ENCODE data around the gene PITX1.
"Not testable (repeated sequence)": the region's sequence is repeated elsewhere in the genome, so short reads cannot be mapped to it uniquely, and the experiment has no call there.

Gene PITX1

DNA sequence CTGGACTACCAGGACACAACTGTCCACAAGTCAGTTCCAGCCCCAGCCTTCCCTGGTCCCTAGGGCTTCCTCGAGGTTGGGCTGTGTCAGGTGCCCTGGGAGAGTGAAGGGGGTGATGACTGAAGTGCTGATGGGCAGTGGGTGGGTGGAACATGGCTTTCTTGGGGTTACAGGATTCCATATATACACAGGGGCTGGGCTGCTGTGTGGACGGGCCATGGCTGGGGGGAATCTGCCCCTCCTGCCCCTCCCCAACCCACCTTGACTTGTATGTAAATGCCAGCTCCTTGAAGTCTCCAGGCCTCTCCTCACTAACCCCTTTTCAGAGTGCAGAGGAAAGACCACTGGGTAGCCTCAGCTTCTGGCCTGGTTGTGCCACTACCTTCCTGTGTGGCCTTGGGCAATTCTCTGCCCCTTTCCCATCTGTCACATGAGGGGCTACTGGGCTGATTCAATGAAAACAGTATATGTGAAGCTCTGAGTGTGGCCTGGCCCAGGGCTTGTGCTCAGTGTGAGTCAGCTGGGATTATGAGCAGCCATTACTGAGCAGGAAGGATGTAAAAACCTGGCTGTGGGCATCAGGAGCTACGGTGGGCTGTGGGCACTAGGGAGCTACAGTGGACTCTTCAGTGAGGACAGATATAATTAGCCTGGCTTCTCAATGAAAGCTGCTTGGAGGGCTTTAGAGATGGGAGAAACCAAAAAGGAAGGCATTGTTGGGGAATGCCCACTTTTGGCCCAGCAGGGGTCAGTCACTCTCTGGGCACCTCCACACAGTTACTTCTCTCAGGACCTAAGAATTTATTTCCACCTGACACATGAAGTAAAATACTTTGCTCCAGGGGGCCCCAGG is 23.3 kb downstream of the PITX1 start:
- DNase-seq (ENCODE audit: low read depth) = no peak

DNA sequence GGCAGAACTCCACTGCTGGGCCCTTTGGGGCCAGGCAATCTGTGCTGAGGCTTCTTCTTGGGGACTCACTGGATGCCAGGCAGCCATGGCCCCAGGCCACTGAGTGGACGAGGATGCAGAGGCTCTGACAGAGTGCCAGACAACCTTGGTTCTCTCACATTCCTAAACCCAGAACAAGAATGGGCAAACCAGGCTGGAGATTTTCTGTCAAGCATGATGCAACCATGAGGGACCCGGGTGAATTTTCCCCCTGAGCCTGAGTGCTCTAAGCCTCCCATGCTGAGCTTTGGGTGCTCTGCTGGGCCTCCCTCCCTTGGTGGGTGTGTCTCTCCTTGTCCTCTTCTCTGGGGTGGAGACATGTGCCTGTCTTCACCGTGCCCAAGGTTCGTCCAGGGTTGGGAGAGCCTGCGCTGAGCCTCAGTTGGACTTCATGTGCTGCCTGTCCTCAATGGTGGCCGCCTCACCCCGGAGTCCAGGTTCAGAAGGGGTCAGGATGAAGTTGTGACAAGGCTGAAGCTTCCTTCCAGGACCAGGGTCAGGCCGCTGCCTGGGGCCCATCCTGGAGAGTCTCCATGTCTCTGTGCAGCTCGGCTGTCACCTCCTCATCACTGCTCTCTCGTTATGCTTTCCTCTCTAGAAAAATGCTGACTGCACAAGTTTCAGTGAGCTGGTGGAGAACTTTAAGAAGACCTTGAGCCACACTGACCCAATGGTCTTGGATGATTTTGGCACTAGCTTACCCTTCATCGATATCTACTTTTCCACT is 24.1 kb downstream of the PITX1 start:
- DNase-seq (ENCODE audit: low read depth) = no peak

DNA sequence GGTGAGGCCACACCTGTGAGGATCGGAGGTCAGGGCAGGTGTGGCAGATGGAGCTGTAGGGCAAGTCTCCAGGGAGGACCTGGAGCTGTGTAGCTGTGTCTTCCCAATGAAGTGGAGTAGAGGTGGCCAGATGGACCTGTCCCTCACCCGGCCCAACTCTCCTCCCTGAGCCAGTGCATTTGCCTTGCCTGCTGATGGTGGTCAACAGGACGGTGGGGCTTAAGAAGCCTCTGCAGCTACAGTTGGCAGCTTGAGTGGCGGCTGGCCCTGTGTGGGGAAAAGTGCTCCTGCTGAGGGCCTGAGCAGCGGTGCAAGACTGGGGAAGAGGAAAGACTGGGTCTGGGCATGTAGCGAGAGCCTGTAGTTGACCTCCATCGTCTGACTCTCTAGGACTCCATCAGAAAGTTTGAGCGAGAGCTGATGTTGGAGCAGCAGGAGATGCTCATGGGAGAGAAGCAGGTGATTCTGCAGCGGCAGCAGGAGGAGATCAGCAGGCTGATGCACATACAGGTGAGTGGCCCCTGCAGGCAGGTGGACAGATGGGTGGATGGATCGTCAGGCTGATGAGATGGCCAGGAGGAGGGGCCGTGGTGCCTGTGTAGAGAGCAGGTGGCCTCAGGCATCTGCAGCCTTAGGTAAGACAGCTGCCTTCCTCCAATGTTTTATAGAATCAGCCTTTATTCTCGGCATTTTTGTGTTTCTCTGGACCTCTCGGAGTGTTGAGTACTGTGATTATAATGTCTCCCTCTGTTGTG is 24.9 kb downstream of the PITX1 start:
- no peak for DNase-seq (ENCODE audit: low read depth)

DNA sequence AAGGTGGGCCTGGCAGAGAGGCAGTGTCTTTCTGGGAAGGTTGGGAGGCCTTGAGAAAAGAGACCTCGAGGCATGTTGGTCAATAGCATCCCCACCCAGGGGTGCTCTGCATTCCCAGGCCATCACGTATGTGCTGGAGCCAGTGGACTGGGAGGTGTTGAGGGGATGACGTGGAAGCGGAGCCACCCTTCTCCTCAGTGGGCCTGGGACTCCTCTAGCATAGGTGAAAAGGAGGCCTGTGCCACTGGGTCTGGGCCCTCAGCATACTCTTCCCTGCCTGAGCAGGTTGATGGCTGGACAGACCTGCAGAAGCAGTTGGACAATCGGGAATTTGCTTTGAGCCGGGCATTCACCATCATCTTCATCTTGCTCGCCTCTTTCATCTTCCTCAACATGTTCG is 25.5 kb downstream of the PITX1 start:
- DNase-seq (ENCODE audit: low read depth) = no peak

DNA sequence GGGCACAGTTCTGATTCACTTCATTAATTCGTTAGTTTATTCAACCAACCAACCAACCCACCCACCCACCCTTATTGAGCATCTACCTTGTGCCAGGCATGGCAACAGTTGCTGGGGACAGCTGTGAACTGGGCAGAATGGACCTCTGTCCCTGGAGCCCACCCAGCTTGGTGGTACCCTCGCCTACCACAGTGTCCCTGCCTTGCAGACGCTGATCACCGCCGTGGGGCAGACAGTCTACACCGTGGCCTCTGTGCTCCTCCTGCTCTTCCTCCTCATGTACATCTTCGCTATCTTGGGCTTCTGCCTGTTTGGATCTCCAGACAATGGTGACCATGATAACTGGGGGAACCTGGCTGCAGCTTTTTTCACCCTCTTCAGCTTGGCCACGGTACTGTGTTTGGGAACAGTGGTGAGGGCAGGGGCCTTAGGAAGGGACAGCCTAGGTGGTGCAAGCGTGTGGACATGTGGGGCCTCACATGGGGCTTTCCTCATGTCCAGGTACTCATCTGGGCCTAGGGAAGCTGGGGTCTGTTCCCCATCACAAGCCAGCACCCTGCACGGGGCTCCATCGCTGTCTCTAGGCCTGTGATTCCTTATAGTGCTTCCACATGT is 26.2 kb downstream of the PITX1 start:
- DNase-seq (ENCODE audit: low read depth) = no peak

DNA sequence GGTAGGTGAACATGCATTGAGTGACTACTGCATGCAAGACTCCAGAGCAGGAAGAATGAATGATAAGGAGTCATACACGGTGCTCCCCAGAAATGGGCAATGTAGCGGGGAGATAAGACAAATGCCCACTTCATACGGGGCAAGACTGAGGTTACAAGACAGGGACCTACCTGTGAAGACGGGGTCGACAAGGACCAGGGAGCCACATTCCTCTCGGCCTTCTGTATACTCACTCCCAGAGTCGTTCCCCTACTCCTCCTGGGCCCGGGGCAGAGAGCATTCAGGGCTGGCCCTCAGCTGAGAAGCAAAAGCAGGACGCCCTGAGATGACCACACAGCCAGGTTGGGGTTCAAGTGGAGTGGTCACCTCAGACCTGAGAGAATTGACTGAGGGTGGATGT is 26.7 kb downstream of the PITX1 start:
- DNase-seq (ENCODE audit: low read depth) = no peak

DNA sequence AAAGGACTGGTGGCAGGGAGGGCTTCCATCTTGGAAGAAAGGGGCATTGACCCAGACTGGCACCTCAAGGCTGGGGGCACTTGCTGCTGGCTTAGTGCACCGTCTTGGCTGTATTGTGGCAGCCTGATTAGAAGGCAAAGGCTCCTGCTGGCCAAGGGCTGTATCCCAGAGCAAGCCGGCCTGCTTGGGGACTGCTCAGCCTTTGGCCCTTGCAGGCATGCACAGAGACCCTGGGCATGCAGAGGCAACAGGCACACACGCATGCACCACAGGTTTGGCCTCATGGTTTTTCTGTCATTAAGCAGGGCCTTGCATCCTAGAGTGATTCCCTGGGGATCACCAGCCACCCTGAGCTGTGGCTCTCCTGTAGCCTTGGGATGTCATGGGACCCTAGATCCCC is 29.0 kb downstream of the PITX1 start:
- no peak for DNase-seq (ENCODE audit: low read depth)

DNA sequence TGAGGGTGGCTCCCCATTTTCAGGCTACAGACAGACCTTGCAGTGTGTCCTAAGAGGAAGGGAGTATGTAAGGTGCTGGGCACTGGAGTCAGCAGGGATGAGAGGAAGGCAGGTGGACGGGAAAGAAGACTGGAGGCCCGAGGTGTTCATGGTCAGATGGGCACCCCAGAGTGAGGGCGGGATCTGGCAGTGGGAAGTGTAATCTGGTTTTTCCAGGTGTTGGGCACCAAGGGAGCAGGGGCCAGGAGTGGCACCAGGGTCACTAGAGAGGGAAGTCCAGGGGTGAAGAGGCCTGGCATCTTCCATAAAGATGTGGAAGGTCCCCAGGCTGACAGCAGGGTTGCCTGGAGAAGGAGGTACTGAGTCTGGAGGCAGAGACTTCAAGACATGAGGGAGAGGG is 29.7 kb downstream of the PITX1 start:
- no peak for DNase-seq (ENCODE audit: low read depth)

DNA sequence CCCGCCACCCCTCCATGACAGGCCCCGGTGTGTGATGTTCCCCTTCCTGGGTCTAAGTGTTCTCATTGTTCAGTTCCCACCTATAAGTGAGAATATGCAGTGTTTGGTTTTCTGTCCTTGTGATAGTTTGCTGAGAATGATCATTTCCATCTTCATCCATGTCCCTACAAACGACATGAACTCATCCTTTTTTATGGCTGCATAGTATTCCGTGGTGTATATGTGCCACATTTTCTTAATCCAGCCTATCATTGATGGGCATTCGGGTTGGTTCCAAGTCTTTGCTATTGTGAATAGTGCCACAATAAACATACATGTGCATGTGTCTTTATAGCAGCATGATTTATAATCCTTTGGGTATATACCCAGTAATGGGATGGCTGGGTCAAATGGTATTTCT is 36.0 kb downstream of the PITX1 start:
- DNase-seq (ENCODE audit: low read depth) = not testable (repeated sequence)

DNA sequence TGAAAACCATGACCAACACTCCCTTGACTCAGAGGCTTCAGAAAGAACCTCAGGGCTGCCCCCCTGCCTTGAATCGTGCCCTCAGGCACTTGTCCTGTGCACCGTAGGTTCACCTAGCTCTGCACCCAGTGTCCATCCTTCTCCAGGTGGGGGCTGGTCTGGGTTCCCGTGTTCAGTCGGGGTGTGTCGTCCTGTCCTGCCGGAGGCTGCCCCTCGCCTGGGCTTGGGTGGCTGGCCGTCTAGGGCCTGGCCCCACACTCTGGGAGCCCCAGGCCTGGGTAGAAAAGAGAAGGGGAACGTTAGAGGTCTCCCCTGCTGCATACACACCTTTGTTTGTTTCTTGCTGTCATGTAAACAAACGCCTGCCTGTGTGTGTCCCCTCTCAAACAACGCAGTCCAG is 37.0 kb downstream of the PITX1 start:
- no peak for DNase-seq (ENCODE audit: low read depth)

DNA sequence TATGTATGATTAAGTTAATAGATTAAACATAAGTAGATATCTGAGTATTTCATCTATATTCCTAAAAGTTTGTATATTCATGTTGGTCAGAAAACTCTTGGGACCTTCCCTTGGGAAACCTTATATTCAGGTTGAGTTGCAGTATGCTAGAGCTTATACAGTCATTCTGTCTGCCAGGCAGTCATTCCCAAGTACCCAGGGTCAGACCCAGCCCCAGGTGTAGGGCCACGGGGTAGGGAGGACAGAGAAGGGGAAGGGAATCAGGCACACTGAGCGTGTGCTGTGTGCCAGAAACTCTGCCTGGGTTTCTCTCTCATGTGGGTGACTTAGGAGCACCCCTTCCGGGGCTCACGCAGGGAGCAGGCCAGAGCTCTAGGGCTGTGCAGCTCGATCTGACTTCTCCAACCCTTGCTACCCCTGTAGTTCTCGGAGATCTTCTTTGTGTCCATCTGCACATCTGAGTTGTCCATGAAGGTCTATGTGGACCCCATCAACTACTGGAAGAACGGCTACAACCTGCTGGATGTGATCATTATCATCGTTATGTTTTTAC is 38.1 kb downstream of the PITX1 start:
- no peak for DNase-seq (ENCODE audit: low read depth)

DNA sequence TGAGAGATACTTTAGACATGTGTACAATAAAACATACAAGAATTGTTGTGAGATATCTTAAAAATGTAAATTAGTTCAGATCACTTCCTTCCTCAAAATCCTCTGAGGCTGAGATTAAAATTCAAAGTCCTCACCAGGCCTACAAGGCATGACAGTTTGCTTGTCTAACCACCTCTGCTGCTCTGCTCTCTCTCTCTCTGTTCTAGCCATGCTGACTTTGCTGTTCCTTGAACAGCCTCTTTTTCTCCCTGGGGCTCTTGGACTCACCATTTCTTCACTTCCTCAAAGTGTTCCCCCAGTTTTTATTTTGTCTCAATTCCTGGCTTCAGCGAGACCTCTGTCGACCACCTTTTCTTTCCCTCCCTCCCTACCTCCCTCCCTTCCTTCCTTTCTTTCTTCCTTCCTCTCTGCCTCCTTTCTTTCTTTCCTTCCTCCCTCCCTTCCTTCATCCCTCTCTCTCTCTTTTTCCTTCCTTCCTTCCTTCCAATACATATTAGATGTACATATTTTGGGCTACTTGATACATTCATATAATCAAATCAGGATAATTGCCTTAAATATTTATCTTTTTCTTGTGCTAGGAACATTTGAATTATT is 39.4 kb downstream of the PITX1 start:
- no peak for DNase-seq (ENCODE audit: low read depth)

DNA sequence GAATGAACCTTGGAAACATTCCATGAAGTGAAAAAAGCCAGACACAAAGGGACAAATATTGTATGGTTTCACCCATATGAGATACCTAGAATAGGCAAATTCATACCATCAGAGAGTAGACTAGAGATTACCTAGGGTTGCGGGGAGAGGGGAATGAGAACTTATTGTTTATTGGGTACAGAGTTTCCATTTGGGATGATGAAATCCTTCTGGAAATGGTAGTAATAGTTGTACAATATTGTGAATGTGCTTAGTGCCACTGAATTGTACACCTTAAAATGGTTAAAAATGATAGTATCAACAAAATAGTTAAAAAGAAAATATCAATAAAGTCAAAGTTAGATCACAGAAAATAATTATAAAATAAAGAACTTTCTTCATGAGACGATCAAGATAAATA is 40.9 kb downstream of the PITX1 start:
- DNase-seq (ENCODE audit: low read depth) = no peak

DNA sequence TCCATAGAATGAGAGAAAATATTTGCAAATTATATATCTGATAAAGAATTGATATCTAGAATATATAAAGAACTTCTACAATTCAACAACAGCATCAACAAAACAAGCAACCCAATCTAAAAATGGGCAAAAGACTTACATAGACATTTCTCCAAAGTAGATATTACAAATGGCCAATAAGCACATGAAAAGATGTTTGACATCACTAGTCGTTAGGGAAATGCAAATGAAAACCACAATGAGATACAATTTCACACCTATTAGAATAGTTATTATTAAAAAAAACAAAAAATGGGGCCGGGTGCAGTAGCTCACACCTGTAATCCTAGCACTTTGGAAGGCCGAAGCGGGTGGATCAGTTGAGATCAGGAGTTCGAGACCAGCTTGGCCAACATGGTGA is 41.9 kb downstream of the PITX1 start:
- DNase-seq (ENCODE audit: low read depth) = no peak

DNA sequence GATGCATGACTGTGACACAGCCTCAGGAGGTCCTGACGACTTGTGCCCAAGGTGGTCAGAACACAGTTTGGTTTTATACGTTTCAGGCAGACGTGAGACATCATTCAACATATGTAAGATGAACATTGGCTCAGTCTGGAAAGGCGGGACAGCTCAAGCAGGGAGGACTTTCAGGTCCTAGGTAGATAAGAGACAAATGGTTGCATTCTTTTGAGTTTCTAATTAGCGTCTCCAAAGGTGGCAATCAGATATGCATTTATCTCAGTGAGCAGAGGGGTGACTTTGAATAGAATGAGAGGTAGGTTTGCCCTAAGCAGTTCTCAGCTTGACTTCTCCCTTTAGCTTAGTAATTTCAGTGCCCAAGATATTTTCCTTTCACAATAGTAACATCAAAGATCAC is 43.8 kb downstream of the PITX1 start:
- DNase-seq (ENCODE audit: low read depth) = not testable (repeated sequence)

DNA sequence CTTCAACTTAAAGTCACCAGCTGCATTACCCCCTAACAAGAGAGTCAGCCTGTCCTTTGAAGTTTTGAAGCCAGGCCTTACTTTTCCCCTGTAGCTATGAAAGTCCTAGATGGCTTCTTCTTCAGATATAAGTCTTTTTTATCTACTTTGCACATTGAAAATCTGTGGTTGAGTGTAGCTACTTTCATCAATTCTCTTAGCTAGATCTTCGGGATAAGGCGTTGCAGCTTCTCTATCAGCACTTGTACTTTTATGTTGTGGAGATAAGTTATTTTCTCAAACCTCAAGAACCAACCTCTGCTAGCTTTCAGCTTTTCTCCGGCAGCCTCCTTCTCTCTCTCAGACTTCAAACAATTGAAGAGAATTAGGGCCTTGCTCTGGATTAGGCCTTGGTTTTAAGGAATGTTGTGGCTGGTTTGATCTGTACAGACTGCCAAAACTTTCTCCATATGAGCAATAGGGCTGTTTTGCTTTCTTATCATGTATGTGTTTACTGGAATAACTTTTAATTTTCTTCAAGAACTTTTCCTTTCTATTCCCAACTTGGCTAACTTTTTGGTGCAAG is 44.7 kb downstream of the PITX1 start:
- DNase-seq (ENCODE audit: low read depth) = no peak

DNA sequence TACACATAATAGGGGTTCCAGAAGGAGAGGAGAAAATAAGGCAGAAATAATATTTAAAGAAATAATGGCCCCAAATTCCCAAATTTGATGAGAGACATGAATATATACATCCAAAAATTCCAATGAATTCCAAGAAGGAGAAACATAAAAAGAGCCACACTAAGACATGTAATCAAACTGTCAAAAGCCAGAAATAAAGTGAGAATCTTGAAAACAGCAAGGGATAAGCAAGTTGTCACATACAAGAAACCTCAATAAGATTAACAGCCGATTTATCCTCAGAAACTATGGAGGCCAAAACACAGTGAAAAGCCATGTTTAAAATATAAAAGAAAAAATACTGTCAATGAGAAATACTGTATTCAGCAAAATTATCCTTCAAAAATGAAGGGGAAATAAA is 51.8 kb downstream of the PITX1 start:
- no peak for DNase-seq (ENCODE audit: low read depth)

DNA sequence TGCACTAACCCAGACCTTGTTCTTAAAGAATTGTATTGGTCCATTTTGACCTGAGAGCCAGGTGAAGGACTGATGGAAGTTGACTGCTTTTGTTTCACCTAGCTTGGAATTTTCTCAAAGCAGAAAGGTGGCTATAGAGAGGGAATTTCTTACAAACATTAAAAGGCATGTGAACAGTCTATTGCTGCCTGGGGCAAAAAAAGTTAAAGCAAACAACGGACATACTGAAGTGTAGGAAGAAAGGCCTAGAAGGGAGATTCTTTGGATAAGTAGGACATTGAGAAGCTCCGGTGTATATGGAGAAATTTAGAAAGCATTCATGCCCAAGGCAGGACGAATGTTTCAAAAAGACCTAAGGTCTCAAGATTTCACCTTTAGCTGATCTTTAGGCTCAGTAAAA is 54.6 kb downstream of the PITX1 start:
- no peak for DNase-seq (ENCODE audit: low read depth)
